Endodermal cell (in vitro differentiated cells): ENCODE data around the gene SRGAP1. TPM values are rescaled to one million over a fixed set of nuclear protein-coding genes. Genes with fewer than 3 reads are reported as not detected.

Experiments used
- DNase-seq: peaks from one replicate; pipeline ENCODE4 v3.0.0-alpha.2; 2017
- H3K27ac ChIP-seq: 2 replicates; pipeline ENCODE4 v1.5.1; 2013; ENCODE audit warnings: mild to moderate bottlenecking, low read depth, low read length, moderate library complexity
- H3K27me3 ChIP-seq: 2 replicates; pipeline ENCODE4 v1.6.1; 2013; ENCODE audit warnings: mild to moderate bottlenecking, low read length, moderate library complexity; ENCODE audit not compliant: insufficient read depth, control insufficient read depth, poor library complexity, severe bottlenecking
- H3K36me3 ChIP-seq: 2 replicates; pipeline ENCODE4 v1.7.0; 2013; ENCODE audit warnings: mild to moderate bottlenecking, low read length, moderate library complexity; ENCODE audit not compliant: control insufficient read depth, insufficient read depth
- H3K4me1 ChIP-seq: one replicate; pipeline ENCODE4 v1.7.0; 2013; ENCODE audit warnings: low read length; ENCODE audit not compliant: control insufficient read depth, insufficient read depth
- H3K4me3 ChIP-seq: 2 replicates; pipeline ENCODE4 v1.5.1; 2013; ENCODE audit warnings: mild to moderate bottlenecking, low read length, moderate library complexity
- H3K9ac ChIP-seq: 2 replicates; pipeline ENCODE4 v1.6.1; 2013; ENCODE audit warnings: mild to moderate bottlenecking, low read length, moderate library complexity; ENCODE audit not compliant: poor library complexity, severe bottlenecking; ENCODE audit errors: extremely low read depth
- H3K9me3 ChIP-seq: 2 replicates; pipeline ENCODE4 v1.6.1; 2013; ENCODE audit warnings: mild to moderate bottlenecking, low read length, moderate library complexity; ENCODE audit not compliant: control insufficient read depth
- H3K27ac Mint-ChIP-seq: 2 replicates; pipeline ENCODE4 v1.8.0; 2020; ENCODE audit warnings: mixed read lengths
- H3K27me3 Mint-ChIP-seq: 2 replicates; pipeline ENCODE4 v1.8.0; 2021; ENCODE audit warnings: mild to moderate bottlenecking, mixed read lengths; ENCODE audit not compliant: insufficient read depth
- H3K36me3 Mint-ChIP-seq: 2 replicates; pipeline ENCODE4 v1.8.0; 2020; ENCODE audit warnings: low read depth, mixed read lengths
- H3K4me1 Mint-ChIP-seq: 2 replicates; pipeline ENCODE4 v1.8.0; 2020; ENCODE audit warnings: mixed read lengths
- H3K4me3 Mint-ChIP-seq: 2 replicates; pipeline ENCODE4 v1.8.0; 2020; ENCODE audit warnings: mild to moderate bottlenecking, moderate library complexity, mixed read lengths
- H3K9me3 Mint-ChIP-seq: 2 replicates; pipeline ENCODE4 v1.8.0; 2020; ENCODE audit warnings: mild to moderate bottlenecking, mixed read lengths
- WGBS, 2 experiments: methylation state at CpG; one replicate each; pipeline versions ENCODE4 v1.1.5 to v1.1.7; 2013; ENCODE audit warnings: missing lambda C conversion rate in 2 of 2, mixed read lengths in 1 of 2; ENCODE audit not compliant: insufficient coverage in 1 of 2, insufficient read length in 1 of 2; 5-methylcytosine and 5-hydroxymethylcytosine counted together
- total RNA-seq, 2 donors: library from RNA; stranded (reverse); fragmentation: NEBNext Ultra II Directional in 1 of 2; extraction: Animal tissue kit (Norgen Biotek cat#: 25700) in 1 of 2; gene quantifications; 2 replicates in 1 of 2; 3 replicates in 1 of 2; pipeline ENCODE4 v1.2.1, GENCODE V29; 2021
- TF ChIP-seq, protein P1 (sequence below): fragments of 200-600 bp; sonication (generic); conservative IDR thresholded peaks from 2 replicates; pipeline ENCODE4 v1.5.0; 2021; ENCODE audit warnings: antibody characterized with exemption, mild to moderate bottlenecking

SRGAP1 gene
- total RNA-seq, 2 donors from 2014 or later: 10.6 to 13.4 TPM

GRCh38 chr12:63990828-63991547 lies 146.5 kb downstream of the SRGAP1 start:
- no peak overlapping the region for H3K4me3 Mint-ChIP-seq

GRCh38 chr12:63994704-63995103 lies 150.2 kb downstream of the SRGAP1 start:
- no peak overlapping the region for H3K9ac ChIP-seq
- no peaks in the 10 kb centered on the region for H3K36me3 ChIP-seq
- peaks cover 27% of the 10 kb centered on the region for H3K4me1 Mint-ChIP-seq
- H3K4me1 ChIP-seq: peaks cover 4% of the 10 kb centered on the region
- H3K36me3 Mint-ChIP-seq: peaks cover 5% of the 10 kb centered on the region
- no peaks in the 10 kb centered on the region for H3K9me3 Mint-ChIP-seq
- no peak overlapping the region for H3K27ac ChIP-seq
- H3K4me3 ChIP-seq: no peak overlapping the region
- no peak for DNase-seq
- no peaks in the 10 kb centered on the region for H3K27me3 ChIP-seq
- WGBS, 2 experiments: 89 to 100% methylated on average over 1 to 2 of the region's 2 CpGs
- TF ChIP-seq, protein P1, sequence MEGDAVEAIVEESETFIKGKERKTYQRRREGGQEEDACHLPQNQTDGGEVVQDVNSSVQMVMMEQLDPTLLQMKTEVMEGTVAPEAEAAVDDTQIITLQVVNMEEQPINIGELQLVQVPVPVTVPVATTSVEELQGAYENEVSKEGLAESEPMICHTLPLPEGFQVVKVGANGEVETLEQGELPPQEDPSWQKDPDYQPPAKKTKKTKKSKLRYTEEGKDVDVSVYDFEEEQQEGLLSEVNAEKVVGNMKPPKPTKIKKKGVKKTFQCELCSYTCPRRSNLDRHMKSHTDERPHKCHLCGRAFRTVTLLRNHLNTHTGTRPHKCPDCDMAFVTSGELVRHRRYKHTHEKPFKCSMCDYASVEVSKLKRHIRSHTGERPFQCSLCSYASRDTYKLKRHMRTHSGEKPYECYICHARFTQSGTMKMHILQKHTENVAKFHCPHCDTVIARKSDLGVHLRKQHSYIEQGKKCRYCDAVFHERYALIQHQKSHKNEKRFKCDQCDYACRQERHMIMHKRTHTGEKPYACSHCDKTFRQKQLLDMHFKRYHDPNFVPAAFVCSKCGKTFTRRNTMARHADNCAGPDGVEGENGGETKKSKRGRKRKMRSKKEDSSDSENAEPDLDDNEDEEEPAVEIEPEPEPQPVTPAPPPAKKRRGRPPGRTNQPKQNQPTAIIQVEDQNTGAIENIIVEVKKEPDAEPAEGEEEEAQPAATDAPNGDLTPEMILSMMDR: no peak
- H3K4me3 Mint-ChIP-seq: no peak overlapping the region
- no peaks in the 10 kb centered on the region for H3K27me3 Mint-ChIP-seq
- H3K9me3 ChIP-seq: no peaks in the 10 kb centered on the region
- no peak overlapping the region for H3K27ac Mint-ChIP-seq

More at GRCh38 chr12:63990828-63991547, 146.5 kb downstream of the SRGAP1 start:
- Mint-ChIP-seq H3K27ac (no peak overlapping the region), H3K4me1 (peaks cover 27% of the 10 kb centered on the region), H3K36me3 (peaks cover 6% of the 10 kb centered on the region), H3K27me3 (no peaks in the 10 kb centered on the region), H3K9me3 (no peaks in the 10 kb centered on the region)
- no peaks in the 10 kb centered on the region for H3K27me3 ChIP-seq
- H3K27ac ChIP-seq: no peak overlapping the region
- H3K36me3 ChIP-seq: no peaks in the 10 kb centered on the region
- H3K9me3 ChIP-seq: peaks cover 5% of the 10 kb centered on the region
- H3K4me1 ChIP-seq: peaks cover 4% of the 10 kb centered on the region
- 90 to 96% methylated on average over 4 to 7 of the region's 7 CpGs for WGBS, 2 experiments
- no peak for DNase-seq
- no peak overlapping the region for H3K4me3 ChIP-seq
- TF ChIP-seq, protein P1: no peak
- H3K9ac ChIP-seq: no peak overlapping the region

GRCh38 chr12:63995512-63995911 lies 151.0 kb downstream of the SRGAP1 start:
- Mint-ChIP-seq H3K27me3 (no peaks in the 10 kb centered on the region), H3K9me3 (no peaks in the 10 kb centered on the region), H3K4me1 (peaks cover 27% of the 10 kb centered on the region), H3K4me3 (no peak overlapping the region), H3K36me3 (peaks cover 2% of the 10 kb centered on the region), H3K27ac (no peak overlapping the region)
- Histone ChIP-seq H3K4me1 (peaks cover 4% of the 10 kb centered on the region), H3K9me3 (no peaks in the 10 kb centered on the region), H3K9ac (no peak overlapping the region), H3K36me3 (no peaks in the 10 kb centered on the region), H3K27ac (no peak overlapping the region), H3K27me3 (no peaks in the 10 kb centered on the region), H3K4me3 (no peak overlapping the region)
- TF ChIP-seq, protein P1: no peak
- DNase-seq: no peak
